Activated gamma-delta T cell treated with anti-CD3 and anti-CD28 coated beads, Interleukin-2, amount 50 U/mL, for 16 hours (primary cell): ENCODE measurements around the gene MRGPRD.

Experiments used
- DNase-seq: peaks from one replicate; pipeline ENCODE4 v3.0.0-alpha.2; 2020; ENCODE audit warnings: low read depth

The MRGPRD gene

DNA sequence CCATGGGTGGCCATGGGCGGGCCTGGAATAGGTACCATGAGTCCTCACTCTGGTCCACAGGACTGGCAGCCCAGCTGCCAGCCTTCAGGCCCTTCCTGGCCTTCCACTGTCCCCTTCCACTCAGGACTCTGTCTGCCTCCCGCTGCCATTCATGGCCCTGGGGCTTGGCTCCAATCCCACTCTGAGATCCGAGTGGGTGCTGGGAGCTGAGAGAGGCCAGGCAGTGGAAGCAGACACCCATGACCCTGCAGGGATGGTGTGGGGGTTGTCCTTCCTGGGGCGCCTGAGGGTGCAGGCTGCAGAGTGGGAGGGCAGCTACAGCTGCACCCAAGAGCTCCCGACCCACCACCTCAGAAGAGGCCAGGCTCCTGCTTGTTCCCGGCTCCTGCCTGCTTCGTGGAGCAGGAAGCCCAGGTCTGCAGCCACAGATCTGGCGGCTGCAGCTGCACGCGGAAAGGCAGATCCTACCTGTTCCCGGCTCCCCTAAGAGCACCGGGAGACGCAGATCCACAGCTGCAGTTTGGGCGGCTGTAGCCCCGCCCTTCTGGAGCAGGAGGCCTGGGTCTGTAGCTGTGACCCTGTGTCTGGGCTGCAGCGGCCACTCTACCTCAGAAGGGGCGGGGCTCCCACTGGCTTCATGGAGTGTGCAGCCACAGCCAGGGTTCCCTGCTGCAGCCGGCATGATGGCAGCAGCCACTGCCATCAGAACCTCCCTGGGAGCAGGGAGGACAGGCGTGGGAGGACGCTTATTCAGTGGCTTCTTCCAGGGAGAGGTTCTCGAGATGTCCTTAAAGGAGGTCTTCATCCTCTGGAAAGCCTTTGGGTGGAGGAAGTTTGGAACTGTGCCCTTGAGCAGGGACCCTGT, 49.6 kb downstream of the MRGPRD start:
- no peak for DNase-seq
